Endothelial cell of umbilical vein (primary cell): ENCODE results near the gene ACAA2. TPM values are rescaled to one million over a fixed set of nuclear protein-coding genes. Genes with fewer than 3 reads are reported as not detected.
A peak's percentile ranks its signal among the peaks of the same experiment; 100 is the strongest.

Experiments used
- BruUV-seq: library from RNA; stranded (reverse); fragments of 400-500 nt; replicated peaks from 2 replicates; lab custom pipeline; 2021; lab: Mats Ljungman, UMichigan
- CTCF ChIA-PET: fragments of 300-600, 350-600 bp; sonication (Branson Sonifier 250); formaldehyde crosslinking; loops from one replicate; lab custom pipeline; 2021; ENCODE audit warnings: antibody characterized with exemption, inconsistent platforms; lab: Charles Lee
- POLR2A ChIA-PET: fragments of 300-600, 350-600 bp; sonication (Branson Sonifier 250); formaldehyde crosslinking; loops from one replicate; lab custom pipeline; 2021; ENCODE audit warnings: antibody characterized with exemption, inconsistent platforms; lab: Charles Lee
- DNase-seq: peaks from one replicate; pipeline ENCODE4 v3.0.0-alpha.2; 2011; ENCODE audit warnings: low read depth, low spot score
- FAIRE-seq: peaks from 2 replicates; lab custom pipeline; 2011; peaks lifted over from hg19 to GRCh38; lab: Jason Lieb, UNC
- H2AFZ ChIP-seq: 2 replicates; pipeline ENCODE4 v1.6.0; 2012; ENCODE audit warnings: low read depth, low read length, control low read depth, inconsistent platforms
- H3K27ac ChIP-seq: 2 replicates; pipeline ENCODE4 v1.5.1; 2011; ENCODE audit warnings: low read depth, mild to moderate bottlenecking, control low read depth, low read length, moderate library complexity; ENCODE audit not compliant: insufficient read depth
- H3K27me3 ChIP-seq, 2 experiments: 2 replicates each; pipeline versions ENCODE4 v1.6.0 to v1.6.1; 2011; ENCODE audit warnings: low read length in 2 of 2, mixed read lengths in 1 of 2; ENCODE audit not compliant: control insufficient read depth in 2 of 2, insufficient read depth in 2 of 2
- H3K36me3 ChIP-seq, 2 experiments: 2 replicates in 1 of 2; 3 replicates in 1 of 2; pipeline ENCODE4 v1.5.1; 2011; ENCODE audit warnings: low read length in 2 of 2, mild to moderate bottlenecking in 1 of 2, moderate library complexity in 1 of 2; ENCODE audit not compliant: control insufficient read depth in 2 of 2, insufficient read depth in 2 of 2; ENCODE audit errors: extremely low read depth in 1 of 2
- H3K4me1 ChIP-seq: 3 replicates; pipeline ENCODE4 v1.5.1; 2011; ENCODE audit warnings: mild to moderate bottlenecking, low read length; ENCODE audit not compliant: control insufficient read depth, insufficient read depth; ENCODE audit errors: extremely low read depth
- H3K4me2 ChIP-seq: 2 replicates; pipeline ENCODE4 v1.6.1; 2011; ENCODE audit warnings: low read length, control low read depth, mixed read lengths; ENCODE audit not compliant: insufficient read depth
- H3K4me3 ChIP-seq, 3 experiments: fragments of 200-600 bp in 1 of 3; sonication (generic), shearing (Covaris generic) in 1 of 3; replicated peaks in 1 of 3; 2 replicates each; pipeline ENCODE4 v1.5.1; 2011 to 2016; ENCODE audit warnings: control low read depth in 3 of 3, low read length in 3 of 3, mild to moderate bottlenecking in 2 of 3, inconsistent platforms in 1 of 3, low read depth in 1 of 3, moderate library complexity in 1 of 3; ENCODE audit not compliant: insufficient read depth in 1 of 3
- H3K79me2 ChIP-seq: 2 replicates; pipeline ENCODE4 v1.6.0; 2012; ENCODE audit warnings: low read length, inconsistent platforms; ENCODE audit not compliant: control insufficient read depth, insufficient read depth
- H3K9ac ChIP-seq: replicated peaks from 2 replicates; pipeline ENCODE3; 2011; ENCODE audit warnings: low read length, control low read depth; ENCODE audit not compliant: insufficient read depth; ENCODE audit errors: extremely low read depth
- H3K9me1 ChIP-seq: replicated peaks from 3 replicates; pipeline ENCODE4 v1.6.0; 2011; ENCODE audit warnings: mild to moderate bottlenecking, low read length; ENCODE audit not compliant: control insufficient read depth, insufficient read depth; ENCODE audit errors: extremely low read depth
- H3K9me3 ChIP-seq: replicated peaks from 2 replicates; pipeline ENCODE4 v1.5.1; 2012; ENCODE audit warnings: low read length, inconsistent platforms; ENCODE audit not compliant: control insufficient read depth, insufficient read depth
- H4K20me1 ChIP-seq: replicated peaks from 2 replicates; pipeline ENCODE3; 2011; ENCODE audit warnings: mild to moderate bottlenecking, low read length; ENCODE audit not compliant: control insufficient read depth, insufficient read depth; ENCODE audit errors: extremely low read depth
- EZH2 ChIP-seq: IDR thresholded peaks from 2 replicates; pipeline ENCODE4 v1.6.1; 2012; ENCODE audit warnings: borderline replicate concordance, low read depth, mild to moderate bottlenecking, moderate library complexity, low read length, inconsistent platforms; ENCODE audit not compliant: severe bottlenecking
- FOS ChIP-seq: IDR thresholded peaks from 2 replicates; pipeline ENCODE4 v1.6.1; 2011; ENCODE audit warnings: mild to moderate bottlenecking, low read length, moderate library complexity, borderline replicate concordance; ENCODE audit not compliant: insufficient read depth
- GATA2 ChIP-seq: IDR thresholded peaks from 2 replicates; pipeline ENCODE4 v1.7.0; 2011; ENCODE audit warnings: low read depth, mild to moderate bottlenecking, moderate library complexity, mixed read lengths, low read length; ENCODE audit not compliant: insufficient read length, insufficient read depth
- JUN ChIP-seq: IDR thresholded peaks from 2 replicates; pipeline ENCODE4 v1.6.1; 2011; ENCODE audit warnings: borderline replicate concordance, low read depth; ENCODE audit not compliant: insufficient read length, insufficient read depth
- MAX ChIP-seq: IDR thresholded peaks from 2 replicates; pipeline ENCODE4 v1.6.1; 2011; ENCODE audit not compliant: insufficient read depth, insufficient read length
- MYC ChIP-seq: IDR thresholded peaks from one replicate; pipeline ENCODE4 v1.6.1; 2011; ENCODE audit warnings: mild to moderate bottlenecking, low read depth, low read length
- POLR2A ChIP-seq: IDR thresholded peaks from 2 replicates; pipeline ENCODE4 v1.6.1; 2012; ENCODE audit warnings: low read depth, mild to moderate bottlenecking, control low read depth, low read length
- POLR2AphosphoS5 ChIP-seq: IDR thresholded peaks from 2 replicates; pipeline ENCODE4 v1.6.1; 2012; ENCODE audit warnings: low read depth, mild to moderate bottlenecking, control low read depth, low read length, moderate library complexity; ENCODE audit not compliant: insufficient read depth
- dilution Hi-C: fragments of 300-500 bp; cut with MboI; formaldehyde crosslinking; loops from one replicate; pipeline ENCODE4 v1.15.0; 2019; ENCODE audit warnings: low sequenced_read_pairs; ENCODE audit not compliant: extremely low pct_ligation_motif_present
- intact Hi-C: fragments of 100-400 bp; cut with micrococcal nuclease; formaldehyde crosslinking; loops from one replicate; pipeline ENCODE4 v1.10.0; 2022
- polyA plus RNA-seq, 4 experiments: library from polyadenylated mRNA; depleted of rRNA in 3 of 4; stranded (reverse) in 3 of 4; unstranded in 1 of 4; fragments of >200 nt; gene quantifications; 2 replicates each; pipeline versions ENCODE4 v1.2.1 to v1.2.3, GENCODE V29; 2011 to 2012; ENCODE audit warnings: missing spikeins in 1 of 4
- total RNA-seq: library from RNA; stranded (reverse); gene quantifications from 2 replicates; pipeline ENCODE4 v1.2.3, GENCODE V29; 2021
- TF ChIP-seq, protein P1 (sequence below), 2 donors: IDR thresholded peaks; 1 replicate in 1 of 2; 2 replicates in 1 of 2; pipeline ENCODE4 v1.5.1; 2011; ENCODE audit warnings: low read length in 2 of 2, mild to moderate bottlenecking in 2 of 2, moderate library complexity in 2 of 2, control low read depth in 1 of 2, inconsistent platforms in 1 of 2, low read depth in 1 of 2; ENCODE audit not compliant: insufficient read depth in 1 of 2; ENCODE audit errors: extremely low read depth in 1 of 2

Gene ACAA2
- total and polyA plus RNA-seq, 2 donors (not counting 3 experiments of a cell fraction or from before 2014, with no cell fraction given) = 18.6 to 44.9 TPM

GRCh38 chr18:49768051-49768391, 45.3 kb downstream of the ACAA2 start:
- no peak overlapping the region for H2AFZ ChIP-seq
- H3K79me2 ChIP-seq = no peaks in the 10 kb centered on the region
- H3K4me3 ChIP-seq = no peak overlapping the region
- no peaks in the 10 kb centered on the region for H3K9me1 ChIP-seq
- H3K9me3 ChIP-seq = no peaks in the 10 kb centered on the region
- no peak overlapping the region for H3K27ac ChIP-seq
- no peaks in the 10 kb centered on the region for H3K4me1 ChIP-seq
- no TSS peak for BruUV-seq
- no peak for TF ChIP-seq MAX
- TF ChIP-seq, protein P1, sequence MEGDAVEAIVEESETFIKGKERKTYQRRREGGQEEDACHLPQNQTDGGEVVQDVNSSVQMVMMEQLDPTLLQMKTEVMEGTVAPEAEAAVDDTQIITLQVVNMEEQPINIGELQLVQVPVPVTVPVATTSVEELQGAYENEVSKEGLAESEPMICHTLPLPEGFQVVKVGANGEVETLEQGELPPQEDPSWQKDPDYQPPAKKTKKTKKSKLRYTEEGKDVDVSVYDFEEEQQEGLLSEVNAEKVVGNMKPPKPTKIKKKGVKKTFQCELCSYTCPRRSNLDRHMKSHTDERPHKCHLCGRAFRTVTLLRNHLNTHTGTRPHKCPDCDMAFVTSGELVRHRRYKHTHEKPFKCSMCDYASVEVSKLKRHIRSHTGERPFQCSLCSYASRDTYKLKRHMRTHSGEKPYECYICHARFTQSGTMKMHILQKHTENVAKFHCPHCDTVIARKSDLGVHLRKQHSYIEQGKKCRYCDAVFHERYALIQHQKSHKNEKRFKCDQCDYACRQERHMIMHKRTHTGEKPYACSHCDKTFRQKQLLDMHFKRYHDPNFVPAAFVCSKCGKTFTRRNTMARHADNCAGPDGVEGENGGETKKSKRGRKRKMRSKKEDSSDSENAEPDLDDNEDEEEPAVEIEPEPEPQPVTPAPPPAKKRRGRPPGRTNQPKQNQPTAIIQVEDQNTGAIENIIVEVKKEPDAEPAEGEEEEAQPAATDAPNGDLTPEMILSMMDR (IDR thresholded peaks at IDR 0.05; ENCODE audit: extremely low read depth in 1 of 2, insufficient read depth in 1 of 2, low read depth in 1 of 2, low read length in 2 of 2) = peak; percentile 69 to 75
- no peaks in the 10 kb centered on the region for H4K20me1 ChIP-seq
- no peaks in the 10 kb centered on the region for H3K36me3 ChIP-seq
- H3K27me3 ChIP-seq = no peaks in the 10 kb centered on the region
- dilution Hi-C loops = no loop called here
- no peak overlapping the region for H3K9ac ChIP-seq
- DNase-seq (peak; percentile 62), FAIRE-seq (no peak)
- no peak overlapping the region for H3K4me2 ChIP-seq
- ChIA-PET CTCF (interaction anchor here (1.3 to 5.7 kb wide), 7 partner anchors 16 to 257 kb away, joined by 4 to 46 read pairs (median 6); no protein-coding TSS in a partner anchor), POLR2A (no interaction called here)
- intact Hi-C loops = loop anchor here (1.0 kb wide), 3 partner anchors 90 to 258 kb away; no protein-coding TSS in a partner anchor

DNA sequence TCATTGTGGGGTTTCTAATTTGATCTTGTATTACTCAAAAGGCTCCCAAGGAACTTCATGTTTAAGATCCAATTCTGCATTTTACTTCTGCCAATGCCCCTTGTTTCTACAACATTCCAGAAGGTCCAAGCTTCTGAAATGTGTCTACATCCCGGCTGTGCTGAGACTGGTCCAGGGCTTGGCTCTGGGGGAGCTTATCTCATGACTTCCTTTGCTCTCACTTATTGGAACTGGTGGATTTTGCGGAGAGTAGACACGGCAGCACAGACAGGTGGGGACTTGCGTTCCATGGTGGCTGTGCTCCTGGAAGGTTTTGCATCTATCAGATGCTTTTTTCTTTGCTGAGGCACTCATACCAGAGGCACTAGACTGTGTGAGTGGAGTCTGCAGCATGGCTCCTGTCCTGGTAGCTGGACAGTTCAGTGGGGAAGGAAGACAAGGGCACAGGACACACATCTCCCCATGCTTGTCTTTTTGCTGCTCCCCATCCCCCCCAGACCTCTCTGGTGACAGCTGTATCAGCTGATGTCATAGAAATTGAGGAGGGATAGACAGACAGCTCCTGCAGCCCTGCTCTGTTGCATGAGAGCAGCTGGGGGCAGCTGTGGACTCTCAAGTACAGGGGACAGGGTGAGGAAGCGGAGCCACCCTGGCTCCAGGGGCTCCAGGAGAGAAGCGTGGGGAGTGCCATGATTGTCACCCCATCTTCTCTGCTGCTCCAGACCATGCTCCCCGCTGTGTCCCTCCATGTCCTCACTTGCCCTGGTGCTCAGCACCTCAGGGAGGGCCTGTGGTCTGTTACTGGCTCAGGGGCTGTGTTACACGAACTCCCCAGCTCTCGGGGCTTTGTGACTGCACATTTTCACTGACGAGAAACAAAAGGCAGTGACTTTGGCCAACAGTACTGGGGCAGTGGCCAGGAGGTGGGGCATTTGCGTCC, 46.0 kb downstream of the ACAA2 start:
- Histone ChIP-seq H3K27me3 (no peaks in the 10 kb centered on the region), H3K27ac (no peak overlapping the region), H3K4me1 (no peaks in the 10 kb centered on the region), H2AFZ (no peak overlapping the region), H3K4me2 (no peak overlapping the region), H3K9me1 (no peaks in the 10 kb centered on the region), H3K9me3 (no peaks in the 10 kb centered on the region), H3K79me2 (no peaks in the 10 kb centered on the region), H3K4me3 (no peak overlapping the region), H3K9ac (no peak overlapping the region), H3K36me3 (no peaks in the 10 kb centered on the region), H4K20me1 (no peaks in the 10 kb centered on the region)
- no TSS peak for BruUV-seq
- DNase-seq (no peak), FAIRE-seq (no peak)
- dilution Hi-C loops = no loop called here
- ChIA-PET CTCF (interaction anchor here (1.3 to 5.7 kb wide), 7 partner anchors 36 to 256 kb away, joined by 4 to 46 read pairs (median 6); no protein-coding TSS in a partner anchor), POLR2A (no interaction called here)
- TF ChIP-seq FOS = no peak
- no peak for TF ChIP-seq MYC
- no peak for TF ChIP-seq EZH2
- TF ChIP-seq POLR2A = no peak
- no peak for TF ChIP-seq JUN
- TF ChIP-seq POLR2AphosphoS5 = no peak
- TF ChIP-seq MAX = no peak
- TF ChIP-seq GATA2 = no peak
- TF ChIP-seq, protein P1 (IDR thresholded peaks at IDR 0.05; ENCODE audit: extremely low read depth in 1 of 2, insufficient read depth in 1 of 2, low read depth in 1 of 2, low read length in 2 of 2) = no peak
- intact Hi-C loops = loop anchor here (1.0 kb wide), 3 partner anchors 91 to 257 kb away; no protein-coding TSS in a partner anchor
